Measurements from ENCODE around the gene SPATA18. TPM values are rescaled to one million over a fixed set of nuclear protein-coding genes. Genes with fewer than 3 reads are reported as not detected.

SPATA18 gene
- total and polyA plus RNA-seq, 2 of the 13 experiments (the other 11 are each of a cell fraction or from before 2014, with no cell fraction given): 5.7 to 13.2 TPM

DNA sequence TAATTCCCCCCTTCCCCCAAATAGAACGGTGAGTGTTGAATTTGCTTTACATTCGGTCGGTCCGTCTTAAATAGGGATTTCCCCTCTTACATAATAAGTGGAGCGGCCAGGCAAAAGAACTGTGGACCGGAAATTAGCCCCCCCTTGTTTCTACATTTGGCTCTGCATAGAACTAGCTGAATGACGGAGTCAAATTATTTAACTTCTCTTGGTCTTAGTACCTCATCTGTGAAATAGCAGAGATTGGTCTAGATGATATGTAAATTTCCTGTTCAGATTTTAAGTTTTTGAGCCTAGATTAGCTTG lies 1.3 kb downstream of the SPATA18 start (continued):
- TF ChIP-seq RARG (CRISPR knock-in tag; IDR thresholded peaks at IDR 0.05; ENCODE audit: low read depth): no peak
- TF ChIP-seq ZNF230 (CRISPR knock-in tag; IDR thresholded peaks at IDR 0.05): no peak
- TF ChIP-seq EZH2 (conservative IDR thresholded peaks at IDR 0.05; ENCODE audit: low read depth, low read length): no peak
- TF ChIP-seq, protein P1, sequence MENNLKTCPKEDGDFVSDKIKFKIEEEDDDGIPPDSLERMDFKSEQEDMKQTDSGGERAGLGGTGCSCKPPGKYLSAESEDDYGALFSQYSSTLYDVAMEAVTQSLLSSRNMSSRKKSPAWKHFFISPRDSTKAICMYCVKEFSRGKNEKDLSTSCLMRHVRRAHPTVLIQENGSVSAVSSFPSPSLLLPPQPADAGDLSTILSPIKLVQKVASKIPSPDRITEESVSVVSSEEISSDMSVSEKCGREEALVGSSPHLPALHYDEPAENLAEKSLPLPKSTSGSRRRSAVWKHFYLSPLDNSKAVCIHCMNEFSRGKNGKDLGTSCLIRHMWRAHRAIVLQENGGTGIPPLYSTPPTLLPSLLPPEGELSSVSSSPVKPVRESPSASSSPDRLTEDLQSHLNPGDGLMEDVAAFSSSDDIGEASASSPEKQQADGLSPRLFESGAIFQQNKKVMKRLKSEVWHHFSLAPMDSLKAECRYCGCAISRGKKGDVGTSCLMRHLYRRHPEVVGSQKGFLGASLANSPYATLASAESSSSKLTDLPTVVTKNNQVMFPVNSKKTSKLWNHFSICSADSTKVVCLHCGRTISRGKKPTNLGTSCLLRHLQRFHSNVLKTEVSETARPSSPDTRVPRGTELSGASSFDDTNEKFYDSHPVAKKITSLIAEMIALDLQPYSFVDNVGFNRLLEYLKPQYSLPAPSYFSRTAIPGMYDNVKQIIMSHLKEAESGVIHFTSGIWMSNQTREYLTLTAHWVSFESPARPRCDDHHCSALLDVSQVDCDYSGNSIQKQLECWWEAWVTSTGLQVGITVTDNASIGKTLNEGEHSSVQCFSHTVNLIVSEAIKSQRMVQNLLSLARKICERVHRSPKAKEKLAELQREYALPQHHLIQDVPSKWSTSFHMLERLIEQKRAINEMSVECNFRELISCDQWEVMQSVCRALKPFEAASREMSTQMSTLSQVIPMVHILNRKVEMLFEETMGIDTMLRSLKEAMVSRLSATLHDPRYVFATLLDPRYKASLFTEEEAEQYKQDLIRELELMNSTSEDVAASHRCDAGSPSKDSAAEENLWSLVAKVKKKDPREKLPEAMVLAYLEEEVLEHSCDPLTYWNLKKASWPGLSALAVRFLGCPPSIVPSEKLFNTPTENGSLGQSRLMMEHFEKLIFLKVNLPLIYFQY (CRISPR knock-in tag; IDR thresholded peaks at IDR 0.05; ENCODE audit: borderline replicate concordance): no peak
- TF ChIP-seq, protein P2, sequence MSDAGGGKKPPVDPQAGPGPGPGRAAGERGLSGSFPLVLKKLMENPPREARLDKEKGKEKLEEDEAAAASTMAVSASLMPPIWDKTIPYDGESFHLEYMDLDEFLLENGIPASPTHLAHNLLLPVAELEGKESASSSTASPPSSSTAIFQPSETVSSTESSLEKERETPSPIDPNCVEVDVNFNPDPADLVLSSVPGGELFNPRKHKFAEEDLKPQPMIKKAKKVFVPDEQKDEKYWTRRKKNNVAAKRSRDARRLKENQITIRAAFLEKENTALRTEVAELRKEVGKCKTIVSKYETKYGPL (CRISPR knock-in tag; IDR thresholded peaks at IDR 0.05): 0 out of 2 replicates have a peak, but pooled peaks have one; percentile 66
- peak; percentile 15 for TF ChIP-seq HNRNPK (IDR thresholded peaks at IDR 0.05; ENCODE audit: low read depth, low read length, poor library complexity, severe bottlenecking)
- no peak for TF ChIP-seq MED8 (CRISPR knock-in tag; IDR thresholded peaks at IDR 0.05; ENCODE audit: insufficient replicate concordance)
- TF ChIP-seq, protein P3, sequence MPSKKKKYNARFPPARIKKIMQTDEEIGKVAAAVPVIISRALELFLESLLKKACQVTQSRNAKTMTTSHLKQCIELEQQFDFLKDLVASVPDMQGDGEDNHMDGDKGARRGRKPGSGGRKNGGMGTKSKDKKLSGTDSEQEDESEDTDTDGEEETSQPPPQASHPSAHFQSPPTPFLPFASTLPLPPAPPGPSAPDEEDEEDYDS (CRISPR knock-in tag; IDR thresholded peaks at IDR 0.05): no peak
- TF ChIP-seq FOXK2 (IDR thresholded peaks at IDR 0.05): no peak
- no peak for TF ChIP-seq ZNF333 (CRISPR knock-in tag; IDR thresholded peaks at IDR 0.05; ENCODE audit: borderline replicate concordance)
- TF ChIP-seq ZSCAN31 (CRISPR knock-in tag; IDR thresholded peaks at IDR 0.05; ENCODE audit: low read depth): no peak
- TF ChIP-seq SMARCE1 (IDR thresholded peaks at IDR 0.05; ENCODE audit: borderline replicate concordance): no peak
- TF ChIP-seq YY1 (IDR thresholded peaks at IDR 0.05; ENCODE audit: insufficient read depth, insufficient replicate concordance, low read depth, low read length): no peak
- TF ChIP-seq ZNF816 (CRISPR knock-in tag; IDR thresholded peaks at IDR 0.05; ENCODE audit: borderline replicate concordance): no peak
- TF ChIP-seq ZNF367 (CRISPR knock-in tag; IDR thresholded peaks at IDR 0.05; ENCODE audit: borderline replicate concordance): no peak
- no peak for TF ChIP-seq IKZF1 (IDR thresholded peaks at IDR 0.05)
- TF ChIP-seq ZFP90 (CRISPR knock-in tag; IDR thresholded peaks at IDR 0.05; ENCODE audit: borderline replicate concordance): no peak
- TF ChIP-seq FOXP1 (IDR thresholded peaks at IDR 0.05): no peak
- no peak for TF ChIP-seq FOXP1 (CRISPR knock-in tag; IDR thresholded peaks at IDR 0.05)
- 0 out of 2 replicates have a peak, but pooled peaks have one; percentile 4 for TF ChIP-seq YEATS2 (CRISPR knock-in tag; IDR thresholded peaks at IDR 0.05; ENCODE audit: borderline replicate concordance)
- TF ChIP-seq, protein P4, sequence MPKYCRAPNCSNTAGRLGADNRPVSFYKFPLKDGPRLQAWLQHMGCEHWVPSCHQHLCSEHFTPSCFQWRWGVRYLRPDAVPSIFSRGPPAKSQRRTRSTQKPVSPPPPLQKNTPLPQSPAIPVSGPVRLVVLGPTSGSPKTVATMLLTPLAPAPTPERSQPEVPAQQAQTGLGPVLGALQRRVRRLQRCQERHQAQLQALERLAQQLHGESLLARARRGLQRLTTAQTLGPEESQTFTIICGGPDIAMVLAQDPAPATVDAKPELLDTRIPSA (CRISPR knock-in tag; IDR thresholded peaks at IDR 0.05; ENCODE audit: borderline replicate concordance): no peak
- no peak for TF ChIP-seq SP140L (CRISPR knock-in tag; IDR thresholded peaks at IDR 0.05; ENCODE audit: borderline replicate concordance)
- TF ChIP-seq HNF4G (IDR thresholded peaks at IDR 0.05; ENCODE audit: borderline replicate concordance, low read depth, low read length): 0 out of 2 replicates have a peak, but pooled peaks have one; percentile 36
- TF ChIP-seq HNF4G (CRISPR knock-in tag; IDR thresholded peaks at IDR 0.05; ENCODE audit: borderline replicate concordance, low read depth): peak; percentile 46; the same call in 1 of the 2 replicates
- TF ChIP-seq CREB1 (IDR thresholded peaks at IDR 0.05): no peak
- TF ChIP-seq CREB1 (CRISPR knock-in tag; IDR thresholded peaks at IDR 0.05): peak; percentile 32; the same call in 1 of the 2 replicates
- no peak for TF ChIP-seq SP1 (IDR thresholded peaks at IDR 0.05)
- no peak for TF ChIP-seq SP1 (CRISPR knock-in tag; IDR thresholded peaks at IDR 0.05)
- TF ChIP-seq ZNF460 (CRISPR knock-in tag; IDR thresholded peaks at IDR 0.05; ENCODE audit: borderline replicate concordance): no peak

Measured in HepG2 (cell line).